NCI-H446 (cell line): ENCODE data around the gene BTF3L4.
"Not testable (repeated sequence)": the region's sequence is repeated elsewhere in the genome, so short reads cannot be mapped to it uniquely, and the experiment has no call there.

ENCODE experiments used
- DNase-seq, 2 experiments: peaks; one replicate each; lab custom pipeline; 2025; lab: John Stamatoyannopoulos, UW

The BTF3L4 gene

DNA sequence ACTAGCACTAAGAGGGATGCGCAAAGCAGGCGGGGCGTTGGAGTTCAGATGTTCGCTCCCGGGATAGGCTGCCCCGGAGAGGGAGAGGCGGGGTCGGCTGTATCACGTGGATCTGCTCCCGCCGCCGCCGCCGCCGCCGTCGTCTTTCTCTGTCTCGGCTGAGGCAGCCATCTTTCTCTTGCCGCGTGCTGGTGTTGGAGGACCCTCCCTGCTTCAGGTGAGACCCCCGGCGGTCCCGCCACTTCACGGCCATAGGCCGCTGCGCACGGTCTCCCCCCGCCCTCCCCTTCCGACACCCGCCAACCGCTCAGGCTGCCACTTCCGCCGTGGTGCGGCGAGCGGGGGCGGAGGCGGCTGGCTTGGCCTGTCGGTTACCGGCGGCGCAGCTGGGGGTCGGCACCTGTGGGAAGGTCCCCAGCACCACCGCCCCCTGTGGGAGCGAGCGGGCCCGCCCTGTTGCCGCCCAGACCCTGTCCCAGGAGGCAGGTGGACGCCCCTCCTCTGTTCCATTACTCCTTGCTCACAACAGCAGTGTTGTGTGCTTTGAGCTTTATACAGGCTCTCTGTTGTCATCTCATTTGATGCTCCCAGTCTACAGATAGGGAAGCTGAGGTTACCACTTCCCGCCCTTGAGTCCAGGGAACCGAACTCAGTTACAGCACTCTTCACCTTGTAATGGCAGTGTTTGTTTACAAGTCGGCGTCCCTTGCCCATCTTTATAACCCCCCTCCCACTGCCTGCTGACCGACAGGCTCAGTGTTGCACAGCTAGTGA lies at the start of gene BTF3L4:
TSS of gene BTF3L4 (plus strand) at position 133 of the 774 bp plus-strand sequence. CDS start 3,553 bp downstream, outside the sequence.
- peak; percentile 90 to 95 for DNase-seq

- no peak for DNase-seq
Measured at GRCh38 chr1:52007215-52008002, 48.7 kb upstream of the BTF3L4 start.

DNA sequence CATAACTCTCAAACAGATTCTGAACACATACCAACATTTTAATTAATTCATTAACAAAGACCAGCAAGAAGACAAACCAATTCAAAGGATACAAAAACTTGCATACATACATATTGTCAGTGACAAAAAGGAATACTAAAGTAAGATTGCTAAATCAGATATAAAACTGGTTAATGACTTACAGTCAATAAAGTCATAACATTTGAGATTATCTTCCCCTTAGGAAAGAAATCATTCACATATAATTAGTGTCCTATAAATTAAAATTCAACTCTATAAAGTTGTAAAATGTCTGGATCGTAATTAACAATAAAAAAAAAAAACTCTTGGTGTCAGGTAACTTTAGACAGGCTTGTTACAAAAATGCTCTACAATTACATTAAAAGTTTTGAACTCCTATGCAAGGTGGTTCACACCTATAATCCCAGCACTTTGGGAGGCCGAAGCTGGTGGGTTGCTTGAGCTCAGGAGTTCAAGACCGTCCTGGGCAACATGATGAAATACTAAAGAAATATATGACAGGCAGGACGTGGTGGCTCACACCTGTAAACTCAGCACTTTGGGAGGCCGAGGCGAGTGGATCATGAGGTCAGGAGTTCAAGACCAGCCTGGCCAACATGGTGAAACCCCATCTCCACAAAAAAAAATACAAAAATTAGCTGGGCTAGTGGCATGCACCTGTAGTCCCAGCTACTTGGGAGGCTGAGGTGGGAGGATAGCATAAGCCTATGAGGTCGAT lies 47.9 kb upstream of the BTF3L4 start:
- no peak for DNase-seq

- DNase-seq, result no peak
Measured at GRCh38 chr1:52022133-52022532, 34.0 kb upstream of the BTF3L4 start.

DNA sequence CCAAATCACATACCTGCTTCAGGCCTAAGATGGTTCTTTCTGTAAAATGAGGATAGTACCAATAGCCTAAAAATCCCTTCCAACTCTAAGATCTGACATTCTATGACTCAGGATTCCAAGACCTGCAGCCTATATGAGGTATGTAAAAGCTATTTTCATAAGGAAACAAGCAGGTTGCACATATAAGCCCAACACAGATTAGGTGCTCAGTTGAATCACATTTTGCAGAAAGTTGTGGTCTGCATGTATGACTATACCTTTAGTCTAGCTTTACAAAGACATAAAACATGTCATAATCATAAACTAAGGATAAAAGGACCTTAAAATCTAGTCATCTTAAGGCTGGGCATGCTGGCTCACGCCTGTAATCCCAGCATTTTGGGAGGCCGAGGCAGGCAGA lies 29.8 kb upstream of the BTF3L4 start:
- DNase-seq, result no peak

DNA sequence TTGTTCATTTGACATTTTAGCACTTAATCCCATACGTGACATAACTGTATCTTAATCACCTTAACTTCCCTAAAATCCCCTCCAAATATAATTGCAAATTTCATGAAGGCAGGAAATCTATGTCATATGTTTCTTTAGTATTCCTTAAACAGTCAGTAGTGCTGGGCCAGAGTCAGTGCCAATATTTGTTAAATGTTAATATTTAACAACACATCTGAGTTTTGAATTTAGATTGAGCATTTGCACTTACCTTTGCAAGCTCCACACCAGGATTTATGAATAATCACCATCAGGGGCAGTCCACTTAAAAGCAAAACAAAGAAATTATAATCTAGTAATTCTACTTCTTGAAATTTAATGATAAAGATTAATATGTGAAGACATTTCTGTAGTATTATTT lies 27.8 kb upstream of the BTF3L4 start:
- DNase-seq, result no peak

- DNase-seq, result not testable (repeated sequence)
Measured at GRCh38 chr1:52028839-52029238, 27.3 kb upstream of the BTF3L4 start.

GRCh38 chr1:52032124-52032784 lies 23.8 kb upstream of the BTF3L4 start:
- DNase-seq, result no peak

DNA sequence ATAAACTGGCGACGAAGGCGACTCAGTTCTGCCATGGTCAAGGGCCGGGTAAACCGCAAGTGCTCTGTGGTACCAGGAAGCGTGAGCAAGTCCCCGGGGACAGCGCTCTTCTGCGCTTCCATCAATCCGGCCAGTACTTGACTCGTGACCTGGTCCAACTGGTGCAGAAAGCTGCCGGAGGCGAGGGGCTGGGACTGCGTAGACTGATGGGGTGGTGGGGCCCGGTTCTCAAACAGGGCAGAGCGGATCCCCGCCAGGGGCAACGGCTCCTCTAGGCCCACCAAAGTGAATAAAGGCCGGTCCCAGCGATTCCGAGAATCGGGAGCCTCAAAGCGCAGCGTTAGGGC lies 23.3 kb upstream of the BTF3L4 start:
- DNase-seq, result no peak

DNA sequence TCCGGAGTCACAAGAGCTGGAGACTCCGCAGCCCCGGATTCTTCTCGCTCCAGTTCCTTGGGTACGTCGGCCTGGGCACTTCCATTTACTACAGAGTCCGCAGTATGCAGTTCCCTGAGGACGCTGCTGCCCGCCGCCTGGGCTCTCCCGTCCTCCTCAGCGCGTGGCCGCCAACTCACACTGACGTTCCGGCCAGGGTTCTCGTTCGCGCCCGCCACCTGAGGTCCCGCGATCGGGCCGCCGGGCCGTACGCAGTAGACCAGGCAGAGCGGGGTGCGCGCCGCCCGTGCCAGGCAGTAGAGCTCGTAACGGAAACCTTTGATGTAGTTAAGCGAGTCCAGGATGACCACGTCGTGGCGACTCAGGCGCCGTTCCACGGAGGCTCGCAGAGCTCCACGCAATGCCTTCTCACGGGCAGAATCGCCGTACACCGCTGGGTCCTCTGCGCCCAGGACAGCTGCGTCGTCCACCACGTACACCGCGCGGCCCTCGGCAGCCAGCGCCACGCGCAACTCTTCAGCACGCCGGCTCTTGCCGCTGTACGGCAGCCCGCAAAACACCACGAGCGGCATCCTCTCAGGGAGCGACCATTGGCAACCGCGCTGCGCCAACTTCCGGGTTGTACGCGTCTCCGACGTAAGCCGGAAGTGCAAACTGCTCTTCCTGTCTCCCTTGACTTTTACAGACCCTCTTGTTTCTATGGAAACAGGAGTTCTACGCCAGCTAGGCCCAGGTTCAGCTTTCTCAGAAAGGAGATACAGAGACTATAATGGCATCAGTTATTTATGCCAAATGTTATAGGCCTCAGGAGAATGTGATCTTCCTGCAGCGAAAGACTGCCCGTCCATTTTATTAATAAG lies 22.7 kb upstream of the BTF3L4 start, which contains the start of gene KTI12:
TSS of gene KTI12 (minus strand) at position 621 of the 860 bp plus-strand sequence. CDS start at position 572, 49 bp downstream.
- peak; percentile 88 to 94 for DNase-seq

DNA sequence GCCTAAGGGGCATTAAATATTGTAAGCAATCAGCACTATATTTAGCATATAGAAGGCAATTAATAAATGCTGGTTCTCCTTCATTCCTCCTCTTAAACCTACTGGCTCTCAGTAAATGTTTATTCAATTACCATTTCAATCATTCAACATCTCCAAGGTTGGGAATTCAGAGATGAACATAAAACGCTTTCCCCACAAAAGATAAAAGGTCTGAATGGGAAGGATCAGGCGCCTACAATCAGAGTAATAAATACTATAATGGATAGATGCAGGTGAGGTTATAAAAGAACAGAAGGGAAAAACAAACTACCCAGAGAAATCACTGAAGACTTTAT lies 22.1 kb upstream of the BTF3L4 start:
- no peak for DNase-seq

DNA sequence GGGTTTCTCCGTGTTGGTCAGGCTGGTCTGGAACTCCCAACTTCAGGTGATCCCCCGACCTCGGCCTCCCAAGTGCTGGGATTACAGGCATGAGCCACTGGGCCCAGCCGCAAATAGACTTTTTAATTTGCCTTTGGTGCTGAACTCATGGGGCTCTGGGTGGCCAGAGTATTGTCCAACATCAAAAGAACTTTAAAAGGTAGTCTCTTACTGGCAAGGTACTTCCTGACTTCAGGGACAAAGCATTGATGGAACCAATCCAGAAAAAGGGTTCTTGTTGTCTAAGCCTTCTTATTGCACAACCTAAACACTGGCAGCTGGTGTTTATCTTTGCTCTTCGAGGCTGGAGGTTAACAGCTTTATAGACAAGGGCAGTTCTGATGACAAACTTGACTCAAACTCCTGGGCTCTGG lies 18.7 kb upstream of the BTF3L4 start:
- DNase-seq, result no peak

GRCh38 chr1:52037909-52038308 lies 18.2 kb upstream of the BTF3L4 start:
- DNase-seq, result no peak

- no peak for DNase-seq
Measured at GRCh38 chr1:52041551-52042185, 14.4 kb upstream of the BTF3L4 start.

DNA sequence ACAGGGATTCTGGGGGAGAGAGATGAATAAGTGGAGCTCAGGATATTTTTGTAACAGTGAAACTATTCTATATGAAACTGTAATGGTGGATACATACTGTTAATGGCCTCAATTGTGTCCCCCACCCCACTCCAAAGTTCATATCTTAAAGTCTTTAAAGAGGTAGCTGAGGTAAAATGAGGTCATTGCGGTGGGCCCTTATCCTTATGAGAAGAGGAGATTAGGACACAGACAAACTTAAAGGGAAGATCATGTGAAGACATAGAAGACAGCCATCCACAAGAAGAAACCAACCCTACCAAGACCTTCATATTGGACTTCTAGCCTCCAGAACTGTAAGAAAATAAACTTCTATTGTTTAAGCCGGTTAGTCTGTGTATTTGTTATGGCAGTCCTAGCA lies 10.9 kb upstream of the BTF3L4 start:
- no peak for DNase-seq

DNA sequence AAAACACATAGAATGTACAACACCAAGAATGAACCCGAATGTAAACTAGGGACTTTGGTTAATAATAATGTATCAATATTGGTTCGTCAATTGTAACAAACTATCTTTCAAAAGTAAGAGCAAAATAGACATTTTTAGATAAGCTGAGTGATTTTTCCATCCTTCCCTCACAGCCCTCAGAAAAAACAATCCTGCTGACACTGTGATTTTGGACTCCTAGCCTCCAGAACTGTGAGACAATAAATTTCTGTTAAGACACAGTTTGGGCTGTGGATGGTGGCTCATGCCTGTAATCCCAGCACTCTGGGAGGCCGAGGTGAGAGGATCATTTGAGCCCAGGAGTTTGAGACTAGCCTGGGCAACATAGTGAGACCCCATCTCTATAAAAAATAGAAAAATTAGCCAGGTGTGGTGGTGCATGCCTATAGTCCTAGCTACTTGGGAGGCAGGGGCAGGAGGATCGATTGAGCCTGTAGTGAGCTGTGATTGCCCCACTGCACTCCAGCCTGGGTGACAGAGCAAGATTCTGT lies 10.4 kb upstream of the BTF3L4 start:
- not testable (repeated sequence) for DNase-seq

DNA sequence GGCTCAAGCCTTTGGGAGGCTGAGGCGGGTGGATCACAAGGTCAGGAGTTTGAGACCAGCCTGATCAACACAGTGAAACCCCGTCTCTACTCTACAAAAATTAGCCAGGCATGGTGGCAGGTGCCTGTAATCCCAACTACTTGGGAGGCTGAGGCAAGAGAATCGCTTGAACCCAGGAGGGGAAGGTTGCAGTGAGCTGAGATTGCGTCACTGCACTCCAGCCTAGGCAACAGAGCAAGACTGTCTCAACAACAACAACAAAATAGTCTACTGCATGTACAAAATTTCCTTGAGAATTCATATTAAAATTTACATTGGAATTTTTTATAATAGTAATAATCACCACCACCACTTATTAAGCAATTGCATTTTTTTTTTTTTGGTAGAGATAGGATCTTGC lies 6.8 kb upstream of the BTF3L4 start:
- DNase-seq, result not testable (repeated sequence)

- no peak for DNase-seq
Measured at GRCh38 chr1:52053862-52054261, 2.2 kb upstream of the BTF3L4 start.

- no peak for DNase-seq
Measured at GRCh38 chr1:52054496-52055065, 1.5 kb upstream of the BTF3L4 start.
